Activated T-cell treated with anti-CD3 and anti-CD28 coated beads for 48 hours (primary cell): ENCODE measurements around the gene EFR3B.

Source experiments
- DNase-seq: peaks from one replicate; pipeline ENCODE4 v3.0.0-alpha.2; 2020; ENCODE audit warnings: low read depth

EFR3B gene

DNA sequence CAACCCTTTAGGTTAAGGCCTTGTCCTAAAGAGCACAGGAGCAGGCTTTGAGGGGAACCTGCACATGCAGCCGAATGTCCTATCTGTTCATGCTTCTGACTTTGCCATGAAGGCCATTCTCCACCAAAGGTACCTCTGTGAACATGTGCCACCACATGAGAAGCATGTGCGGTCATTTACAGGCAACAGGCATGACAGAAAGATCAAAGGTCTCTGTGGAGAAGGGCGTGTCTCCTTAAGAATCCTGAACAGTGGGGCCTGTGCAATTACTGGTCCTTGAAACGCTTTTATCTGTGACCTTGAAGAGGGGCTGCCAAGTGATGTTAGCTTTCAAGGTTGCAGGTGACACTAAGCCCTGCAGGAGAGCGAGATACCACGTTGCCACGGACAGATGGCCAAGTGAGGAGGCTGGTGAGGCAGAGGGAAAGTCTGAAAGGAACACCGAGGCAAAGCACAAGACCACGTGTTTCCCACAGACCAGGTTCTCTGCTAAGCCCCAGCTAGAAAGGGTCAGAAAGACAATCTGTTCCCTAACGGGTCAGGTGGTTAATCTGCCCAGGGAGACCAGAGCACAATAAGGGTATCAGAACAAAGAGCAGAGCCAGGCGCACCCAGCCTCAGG, 146.0 kb downstream of the EFR3B start:
- no peak for DNase-seq

GRCh38 chr2:25188405-25188804, 146.5 kb downstream of the EFR3B start:
- no peak for DNase-seq

GRCh38 chr2:25190536-25190935, 148.7 kb downstream of the EFR3B start:
- no peak for DNase-seq

DNA sequence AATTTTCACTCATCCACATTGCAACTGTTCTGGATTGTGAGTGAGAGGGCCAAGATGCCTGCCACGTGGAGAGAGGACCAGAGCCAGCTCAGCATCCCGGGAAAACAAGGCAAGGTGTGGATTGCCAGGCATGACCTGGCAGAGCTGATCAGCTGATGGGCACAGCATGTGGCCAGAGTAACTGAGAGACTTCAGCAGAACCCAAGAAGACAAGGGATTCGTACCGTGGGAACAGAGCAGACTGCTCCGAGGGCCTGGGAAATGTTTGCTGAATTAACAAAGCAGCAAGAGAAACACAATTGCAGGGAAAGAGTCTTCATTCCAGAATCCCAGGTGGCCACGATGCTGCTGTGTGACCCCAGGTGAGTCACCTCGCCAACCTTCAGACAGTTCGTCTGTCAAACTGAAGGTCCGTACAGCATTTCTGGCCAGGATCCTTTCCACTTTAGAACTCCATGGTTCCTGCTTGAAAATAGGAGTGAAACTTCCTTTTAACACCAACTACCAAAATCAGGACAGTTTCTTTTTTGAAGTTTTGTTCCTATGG, 152.8 kb downstream of the EFR3B start:
- no peak for DNase-seq

DNA sequence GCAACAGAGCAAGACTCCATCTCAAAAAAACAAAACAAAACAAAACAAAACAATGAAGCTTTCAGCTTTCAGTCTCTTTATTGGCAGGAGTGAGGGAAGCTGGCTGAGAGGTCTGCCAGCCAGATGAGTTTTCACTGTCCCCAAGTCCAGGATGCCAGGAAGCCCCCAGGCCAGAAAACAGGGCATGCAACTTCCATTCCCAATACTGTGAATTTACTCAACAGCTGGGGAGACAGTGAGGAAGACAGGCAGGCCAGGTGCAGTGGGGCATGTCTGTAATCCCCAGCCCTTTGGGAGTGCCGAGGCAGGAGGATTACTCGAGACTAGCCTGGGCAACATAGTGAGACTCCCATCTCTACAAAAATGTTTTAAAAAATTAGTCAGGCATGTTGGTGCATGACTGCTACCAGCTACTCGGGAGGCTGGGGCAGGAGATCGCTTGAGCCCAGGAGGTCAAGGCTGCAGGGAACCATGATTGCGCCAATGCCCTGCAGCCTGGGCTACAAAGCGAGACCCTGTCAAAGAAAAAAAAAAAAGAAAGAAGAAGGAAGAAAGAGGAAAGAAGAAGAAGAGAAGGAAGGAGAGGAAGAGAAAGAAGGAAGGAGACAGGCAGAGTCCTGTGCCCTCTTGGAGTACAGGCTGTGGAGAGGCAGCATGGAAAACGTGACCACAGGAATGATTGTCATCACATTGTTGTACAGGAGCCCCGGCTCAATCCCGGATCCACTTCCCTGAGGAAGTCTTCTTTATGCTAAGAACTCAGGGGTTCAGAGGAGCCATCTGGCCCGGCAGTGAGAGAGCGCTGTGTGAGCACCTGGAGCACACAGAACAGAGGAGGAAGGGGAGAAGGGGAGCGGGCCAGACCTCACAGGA, 155.7 kb downstream of the EFR3B start:
- DNase-seq = no peak

DNA sequence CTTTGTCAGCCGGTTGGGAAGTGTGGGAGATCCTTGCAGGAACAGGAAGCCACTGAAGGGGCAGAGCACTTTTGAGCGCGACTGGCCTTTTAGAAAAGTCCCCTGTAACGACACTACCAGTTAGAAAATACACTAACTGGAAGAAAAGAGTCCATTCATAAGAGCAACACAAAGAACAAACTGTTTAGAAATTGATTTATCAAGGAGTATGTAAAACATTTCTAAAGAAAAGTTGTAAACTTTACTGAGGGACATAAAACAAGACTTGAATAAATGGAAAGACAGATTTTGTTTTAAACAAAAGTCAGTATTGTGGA, 156.3 kb downstream of the EFR3B start:
- no peak for DNase-seq

DNA sequence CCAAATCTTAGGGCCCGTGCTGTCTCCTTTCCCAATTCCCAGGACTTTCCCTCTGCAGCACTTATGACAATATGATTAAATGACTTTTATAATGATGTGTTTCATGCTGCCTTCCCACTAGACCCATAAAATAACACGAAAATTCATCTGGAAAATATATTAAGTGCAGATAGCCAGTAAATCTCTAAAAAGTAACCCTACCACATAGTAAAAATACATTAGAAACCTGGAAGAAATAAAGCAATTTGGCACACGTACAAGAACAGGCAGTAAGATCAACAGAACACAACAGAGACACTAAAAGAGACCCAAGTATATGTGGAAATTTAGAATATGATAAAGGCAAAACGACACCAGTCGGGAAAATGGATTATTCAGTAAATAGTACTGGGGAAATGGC, 156.7 kb downstream of the EFR3B start:
- DNase-seq = no peak

DNA sequence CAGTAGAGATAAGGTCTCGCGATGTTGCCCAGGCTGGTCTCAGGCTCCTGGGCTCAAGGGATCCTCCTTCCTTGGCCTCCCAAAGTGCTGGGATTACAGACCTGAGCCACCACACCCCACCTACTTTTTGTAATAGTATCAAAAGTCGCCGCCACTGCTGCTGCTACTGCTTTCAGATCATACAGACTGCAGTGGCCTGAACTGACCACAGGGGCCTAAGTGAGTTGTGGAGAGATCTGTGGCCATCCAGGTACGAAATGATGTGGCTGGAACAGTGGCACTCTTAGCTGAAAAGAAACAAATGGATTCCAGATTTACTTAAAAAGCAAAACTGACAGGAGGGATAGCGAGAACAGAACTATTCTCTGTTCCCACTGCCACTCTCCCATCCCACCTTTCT, 159.4 kb downstream of the EFR3B start:
- DNase-seq = no peak

DNA sequence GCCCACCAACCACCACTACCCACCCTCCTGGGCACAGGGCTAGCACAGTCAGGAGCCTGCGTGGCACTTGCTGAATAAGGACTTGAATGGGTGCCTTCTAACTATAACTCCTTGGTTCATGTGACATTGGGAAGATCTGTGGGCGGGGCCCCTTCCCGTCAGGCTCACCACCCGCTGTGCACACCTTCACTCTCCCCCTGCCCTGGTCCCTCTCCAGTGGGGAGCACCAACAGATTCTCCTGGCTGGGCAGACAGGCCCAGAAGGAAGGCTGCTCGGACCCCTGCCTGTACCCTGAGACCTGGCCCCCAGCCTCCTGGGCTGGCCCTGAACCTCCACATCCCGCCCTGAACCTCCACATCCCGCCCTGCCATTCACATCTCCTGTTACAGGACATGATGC, 159.9 kb downstream of the EFR3B start:
- no peak for DNase-seq

DNA sequence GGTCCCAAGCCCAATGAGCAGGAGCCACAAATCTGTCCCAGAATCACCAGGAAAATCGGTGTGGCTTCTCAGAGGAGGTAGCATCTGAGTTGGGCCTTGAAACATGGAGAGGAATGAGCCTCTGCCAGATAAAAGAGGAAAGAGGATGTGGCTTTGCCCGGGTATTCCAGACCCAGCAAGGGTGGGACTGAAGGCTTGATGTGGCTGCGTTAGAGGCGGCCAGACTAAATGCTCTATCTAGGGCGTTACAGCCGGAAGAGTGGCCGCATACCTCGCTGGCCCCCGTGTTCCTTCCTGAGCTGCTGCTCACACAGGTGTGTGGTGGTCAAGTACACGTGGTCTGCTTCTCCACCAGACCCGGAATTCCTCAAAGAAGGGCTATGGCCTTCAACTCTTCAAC, 160.4 kb downstream of the EFR3B start:
- DNase-seq = no peak

- no peak for DNase-seq
Measured at GRCh38 chr2:25204190-25204838, 162.4 kb downstream of the EFR3B start.

DNA sequence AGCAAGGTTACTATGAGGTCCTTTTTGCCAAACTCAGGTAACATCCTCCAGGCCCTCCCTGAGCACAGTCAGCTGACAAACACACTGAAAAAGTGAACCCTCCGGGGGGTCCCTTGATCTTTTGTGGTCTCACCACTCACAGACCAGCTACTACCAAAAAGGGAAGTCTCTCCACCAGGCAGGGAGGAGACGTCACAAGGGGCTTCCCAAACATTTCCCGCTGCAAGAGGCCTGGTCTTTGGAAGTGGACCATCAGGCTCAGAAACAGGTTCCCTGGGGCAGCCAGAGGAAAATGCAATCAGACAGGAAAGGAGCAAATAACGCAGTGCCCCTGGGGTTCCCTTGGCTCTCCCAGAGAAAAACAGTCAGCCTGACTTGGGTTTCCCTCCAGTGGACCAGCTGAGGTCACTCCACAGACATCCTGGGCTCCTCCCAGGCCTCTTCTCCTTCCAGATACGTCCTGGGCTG, 165.2 kb downstream of the EFR3B start:
- no peak for DNase-seq
